Breast epithelium (tissue), 4 donors: ENCODE data around the gene SLC35E2B. TPM values are rescaled to one million over a fixed set of nuclear protein-coding genes. Genes with fewer than 3 reads are reported as not detected.

Experiments used
- DNase-seq, 2 donors: peaks; one replicate each; pipeline ENCODE4 v3.0.0-alpha.2; 2019; ENCODE audit warnings: low spot score in 2 of 2
- H3K27ac ChIP-seq, 2 donors: fragments of 200-600 bp; sonication (generic) in 1 of 2; one replicate each; pipeline ENCODE4 v1.5.1; 2016 to 2019; ENCODE audit warnings: mild to moderate bottlenecking in 1 of 2
- H3K27me3 ChIP-seq, 2 donors: fragments of 200-600 bp; sonication (generic) in 1 of 2; one replicate each; pipeline versions ENCODE4 v1.5.1 to v1.6.0; 2017 to 2019; ENCODE audit warnings: control low read depth in 1 of 2, mild to moderate bottlenecking in 1 of 2
- H3K36me3 ChIP-seq: fragments of 200-600 bp; one replicate; pipeline ENCODE4 v1.5.1; 2019
- H3K4me1 ChIP-seq, 2 donors: fragments of 200-600 bp; sonication (generic); one replicate each; pipeline ENCODE4 v1.5.1; 2016 to 2019; ENCODE audit warnings: control low read depth in 1 of 2
- H3K4me3 ChIP-seq, 3 donors: fragments of 200-600 bp; sonication (generic); 1 replicate in 2 of 3; 2 replicates in 1 of 3; pipeline ENCODE4 v1.5.1; 2016 to 2019; ENCODE audit warnings: mild to moderate bottlenecking in 3 of 3, moderate library complexity in 2 of 3
- H3K9me3 ChIP-seq, 2 donors: fragments of 200-600 bp; sonication (generic) in 1 of 2; one replicate each; pipeline ENCODE4 v1.5.1; 2016 to 2019; ENCODE audit warnings: control low read depth in 1 of 2
- CTCF ChIP-seq, 3 donors: fragments of 450-650 bp; IDR thresholded peaks; one replicate each; pipeline ENCODE4 v1.5.1; 2016 to 2017; ENCODE audit warnings: antibody characterized with exemption in 3 of 3, mild to moderate bottlenecking in 3 of 3, moderate library complexity in 3 of 3
- POLR2A ChIP-seq: fragments of 450-650 bp; IDR thresholded peaks from one replicate; pipeline ENCODE4 v1.6.1; 2016; ENCODE audit warnings: antibody characterized with exemption, mild to moderate bottlenecking, moderate library complexity
- POLR2AphosphoS5 ChIP-seq, 3 donors: sonication (generic); formaldehyde crosslinking; IDR thresholded peaks; one replicate each; pipeline ENCODE4 v1.6.1; 2017; ENCODE audit warnings: antibody characterized with exemption in 3 of 3
- intact Hi-C: fragments of 100-400 bp; cut with DNase I; formaldehyde crosslinking; loops from one replicate; pipeline ENCODE4 v1.15.1; 2023; ENCODE audit warnings: low total_unique reads
- total RNA-seq, 3 donors: library from RNA; depleted of rRNA; stranded (reverse); fragments of >200 nt; gene quantifications; one replicate each; pipeline ENCODE4 v1.1.0, GENCODE V29; 2016

Gene SLC35E2B
- total RNA-seq, 3 donors from 2014 or later: 37.3 to 96.4 (median 45.6) TPM

DNA sequence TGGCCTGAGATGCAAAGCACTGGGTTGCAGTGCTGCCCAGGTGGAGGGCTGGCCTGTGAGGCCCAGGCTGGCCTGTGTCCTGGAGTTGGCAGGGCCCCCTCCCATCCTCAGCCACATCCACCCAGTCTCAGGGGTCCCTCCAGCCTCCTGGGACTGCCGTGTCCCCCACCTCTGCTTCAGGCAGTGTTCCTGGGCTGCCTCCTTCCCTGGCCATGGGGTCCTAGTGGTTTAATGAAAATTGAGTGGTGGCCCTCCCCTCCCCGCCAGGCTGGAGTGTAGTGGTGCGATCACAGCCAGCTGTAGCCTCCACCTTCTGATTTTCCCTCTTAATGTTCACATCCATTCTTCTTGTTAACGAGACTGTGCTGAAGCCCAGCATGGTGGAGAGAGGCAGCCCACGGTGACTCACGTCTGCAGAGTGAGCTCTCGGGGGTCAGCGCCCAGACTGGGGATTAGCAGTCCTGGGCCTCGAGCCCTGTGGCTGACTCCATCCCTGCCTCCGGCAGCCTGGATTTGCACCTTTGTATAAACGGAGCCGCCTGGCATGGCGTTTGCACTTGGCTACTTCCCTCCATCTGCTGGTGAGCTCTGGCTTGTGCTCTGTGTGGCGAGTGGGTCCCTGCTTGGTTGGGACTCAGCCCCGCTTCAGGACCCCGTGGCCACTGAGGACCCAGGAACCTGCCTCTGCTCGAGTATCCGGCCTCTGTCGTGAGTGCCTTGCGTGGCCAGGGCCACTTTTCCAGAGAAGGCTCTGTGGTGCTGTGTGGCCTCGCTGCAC lies 70.4 kb downstream of the SLC35E2B start:
- H3K36me3 ChIP-seq: no peaks in the 10 kb centered on the region
- H3K27me3 ChIP-seq: no peaks in the 10 kb centered on the region
- H3K4me3 ChIP-seq: no peak overlapping the region
- no peak overlapping the region for H3K27ac ChIP-seq
- intact Hi-C loops: no loop called here
- no peak for TF ChIP-seq CTCF (IDR thresholded peaks at IDR 0.05)
- no peak for TF ChIP-seq POLR2A
- peaks cover 0 to 3% of the 10 kb centered on the region in 2 donors for H3K4me1 ChIP-seq
- no peak for DNase-seq
- no peaks in the 10 kb centered on the region for H3K9me3 ChIP-seq

DNA sequence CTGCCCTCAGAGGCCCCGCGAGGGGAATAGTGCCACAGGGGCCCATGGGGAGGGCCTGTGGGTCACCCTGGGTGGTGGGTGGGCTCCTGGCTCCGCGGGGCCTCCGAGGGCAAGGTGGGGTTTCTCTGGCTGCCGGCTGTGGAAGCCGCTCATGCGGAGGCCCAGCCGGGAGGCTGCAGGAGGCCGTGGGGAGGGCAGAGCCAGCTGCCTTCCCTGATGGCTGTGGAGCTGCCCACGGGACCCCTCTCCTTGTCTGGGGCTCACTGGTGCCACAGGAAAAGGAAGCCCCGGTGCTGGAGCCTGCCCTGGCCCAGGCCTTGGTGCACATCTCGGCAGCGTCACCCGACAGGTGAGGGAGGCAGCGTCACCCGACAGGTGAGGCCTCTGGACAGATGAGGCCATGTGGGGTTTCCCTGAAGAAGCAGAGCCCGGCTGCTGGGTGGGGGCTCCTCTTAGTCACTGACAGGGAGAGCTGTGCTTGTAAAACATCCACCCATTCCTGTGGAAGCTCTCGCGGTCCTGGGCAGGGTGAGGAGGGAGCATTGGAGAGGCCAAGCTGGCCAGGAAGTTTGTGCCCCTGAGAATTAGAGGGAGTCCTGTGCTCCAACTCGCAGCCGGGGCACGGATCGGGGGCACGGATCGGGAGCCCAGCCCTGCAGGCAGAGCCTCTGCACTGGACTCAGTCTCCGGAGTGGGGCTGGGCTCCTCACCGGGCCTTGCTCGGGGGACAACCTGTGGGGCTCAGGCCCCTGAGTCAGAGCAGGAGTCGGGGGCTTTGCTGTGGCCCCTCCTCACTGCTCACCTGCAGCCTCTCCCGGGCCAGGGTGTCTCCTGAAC lies 71.2 kb downstream of the SLC35E2B start:
- no peak for DNase-seq
- TF ChIP-seq POLR2A: no peak
- Histone ChIP-seq H3K36me3 (no peaks in the 10 kb centered on the region), H3K4me3 (no peak overlapping the region), H3K9me3 (no peaks in the 10 kb centered on the region), H3K4me1 (peaks cover 7 to 11% of the 10 kb centered on the region in 2 donors), H3K27ac (no peak overlapping the region), H3K27me3 (no peaks in the 10 kb centered on the region)
- intact Hi-C loops: no loop called here

- no peaks in the 10 kb centered on the region for H3K36me3 ChIP-seq
- no peak overlapping the region for H3K4me3 ChIP-seq
- H3K27me3 ChIP-seq: no peaks in the 10 kb centered on the region
- TF ChIP-seq POLR2A: no peak
- TF ChIP-seq CTCF (IDR thresholded peaks at IDR 0.05): no peak
- no peak for DNase-seq
- H3K27ac ChIP-seq: no peak overlapping the region
- intact Hi-C loops: no loop called here
- H3K4me1 ChIP-seq: peaks cover 7 to 12% of the 10 kb centered on the region in 2 donors
- no peaks in the 10 kb centered on the region for H3K9me3 ChIP-seq
These were observed 72.0 kb downstream of the SLC35E2B start for GRCh38 chr1:1620433-1621139.

DNA sequence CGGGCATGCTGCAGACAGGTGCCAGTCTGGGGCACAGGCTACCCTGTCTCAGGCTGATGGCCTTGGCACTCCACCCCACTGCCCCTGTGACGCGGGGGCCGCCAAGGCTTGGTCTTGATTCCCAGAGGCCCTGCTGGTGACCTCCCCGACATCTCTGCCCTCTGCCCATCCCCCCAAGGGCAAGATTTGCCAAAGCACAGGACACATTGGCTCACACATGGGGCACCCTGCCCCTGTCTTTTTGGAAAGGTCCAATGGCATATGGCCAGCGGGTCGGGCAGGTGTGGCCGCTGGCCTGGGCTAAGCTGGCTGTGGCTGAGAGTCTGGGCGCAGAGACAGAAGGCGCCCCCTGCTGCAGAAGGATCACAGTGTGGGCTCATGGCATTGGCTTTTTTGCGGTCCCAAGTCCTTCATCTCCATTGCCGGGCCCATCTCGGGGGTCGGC lies 72.7 kb downstream of the SLC35E2B start:
- intact Hi-C loops: no loop called here
- no peaks in the 10 kb centered on the region for H3K9me3 ChIP-seq
- no peak overlapping the region for H3K4me3 ChIP-seq
- H3K36me3 ChIP-seq: no peaks in the 10 kb centered on the region
- no peaks in the 10 kb centered on the region for H3K27me3 ChIP-seq
- no peak for DNase-seq
- H3K4me1 ChIP-seq: peaks cover 7 to 12% of the 10 kb centered on the region in 2 donors
- no peak for TF ChIP-seq POLR2A
- TF ChIP-seq CTCF (IDR thresholded peaks at IDR 0.05): no peak
- no peak for TF ChIP-seq POLR2AphosphoS5 (IDR thresholded peaks at IDR 0.05)
- no peak overlapping the region for H3K27ac ChIP-seq

GRCh38 chr1:1618396-1619068 lies 74.1 kb downstream of the SLC35E2B start:
- no peak for DNase-seq
- Histone ChIP-seq H3K27me3 (no peaks in the 10 kb centered on the region), H3K27ac (no peak overlapping the region), H3K4me3 (no peak overlapping the region), H3K36me3 (no peaks in the 10 kb centered on the region), H3K4me1 (peaks cover 14 to 18% of the 10 kb centered on the region in 2 donors), H3K9me3 (no peaks in the 10 kb centered on the region)
- no peak for TF ChIP-seq CTCF (IDR thresholded peaks at IDR 0.05)
- TF ChIP-seq POLR2AphosphoS5 (IDR thresholded peaks at IDR 0.05): no peak
- TF ChIP-seq POLR2A: no peak
- intact Hi-C loops: no loop called here
